ENCODE data around the gene GPAT3.

- TF ChIP-seq CTCF (IDR thresholded peaks at IDR 0.05) (no peak), EP300 (IDR thresholded peaks at IDR 0.05) (no peak), POLR2A (IDR thresholded peaks at IDR 0.05) (no peak), POLR2AphosphoS5 (IDR thresholded peaks at IDR 0.05) (no peak)
Measured at GRCh38 chr4:83609365-83609764, 73.5 kb downstream of the GPAT3 start.

Data from upper lobe of left lung (tissue), 4 donors.